ENCODE measurements around the gene M1AP.

Gene M1AP

DNA sequence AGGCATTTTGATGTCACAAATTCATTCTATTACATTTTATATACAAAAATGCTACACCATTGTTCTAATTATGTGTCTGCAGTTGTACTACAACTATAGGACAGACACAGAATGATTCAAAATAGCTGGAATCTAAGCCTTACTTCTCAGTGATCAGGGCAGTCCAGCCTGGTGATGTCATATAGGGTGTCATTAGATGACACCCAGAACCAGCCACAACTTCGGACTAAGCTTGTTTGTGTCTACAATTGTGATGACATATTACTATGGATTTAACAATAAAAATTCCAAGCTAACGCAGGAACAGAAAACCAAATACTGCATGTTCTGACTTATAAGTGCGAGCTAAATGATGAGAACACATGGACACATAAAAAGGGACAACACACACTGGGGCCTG is 31.0 kb downstream of the M1AP start:
- H3K4me3 ChIP-seq (ENCODE audit: low read depth, low read length) = no peak overlapping the region
- TF ChIP-seq, protein P1, sequence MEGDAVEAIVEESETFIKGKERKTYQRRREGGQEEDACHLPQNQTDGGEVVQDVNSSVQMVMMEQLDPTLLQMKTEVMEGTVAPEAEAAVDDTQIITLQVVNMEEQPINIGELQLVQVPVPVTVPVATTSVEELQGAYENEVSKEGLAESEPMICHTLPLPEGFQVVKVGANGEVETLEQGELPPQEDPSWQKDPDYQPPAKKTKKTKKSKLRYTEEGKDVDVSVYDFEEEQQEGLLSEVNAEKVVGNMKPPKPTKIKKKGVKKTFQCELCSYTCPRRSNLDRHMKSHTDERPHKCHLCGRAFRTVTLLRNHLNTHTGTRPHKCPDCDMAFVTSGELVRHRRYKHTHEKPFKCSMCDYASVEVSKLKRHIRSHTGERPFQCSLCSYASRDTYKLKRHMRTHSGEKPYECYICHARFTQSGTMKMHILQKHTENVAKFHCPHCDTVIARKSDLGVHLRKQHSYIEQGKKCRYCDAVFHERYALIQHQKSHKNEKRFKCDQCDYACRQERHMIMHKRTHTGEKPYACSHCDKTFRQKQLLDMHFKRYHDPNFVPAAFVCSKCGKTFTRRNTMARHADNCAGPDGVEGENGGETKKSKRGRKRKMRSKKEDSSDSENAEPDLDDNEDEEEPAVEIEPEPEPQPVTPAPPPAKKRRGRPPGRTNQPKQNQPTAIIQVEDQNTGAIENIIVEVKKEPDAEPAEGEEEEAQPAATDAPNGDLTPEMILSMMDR (IDR thresholded peaks at IDR 0.05; ENCODE audit: low read depth, low read length) = no peak
- DNase-seq = no peak
- H3K4me1 ChIP-seq = no peaks in the 10 kb centered on the region
- no peaks in the 10 kb centered on the region for H3K9me3 ChIP-seq
- H3K36me3 ChIP-seq = no peaks in the 10 kb centered on the region
- peaks cover 11% of the 10 kb centered on the region for H3K27me3 ChIP-seq

DNA sequence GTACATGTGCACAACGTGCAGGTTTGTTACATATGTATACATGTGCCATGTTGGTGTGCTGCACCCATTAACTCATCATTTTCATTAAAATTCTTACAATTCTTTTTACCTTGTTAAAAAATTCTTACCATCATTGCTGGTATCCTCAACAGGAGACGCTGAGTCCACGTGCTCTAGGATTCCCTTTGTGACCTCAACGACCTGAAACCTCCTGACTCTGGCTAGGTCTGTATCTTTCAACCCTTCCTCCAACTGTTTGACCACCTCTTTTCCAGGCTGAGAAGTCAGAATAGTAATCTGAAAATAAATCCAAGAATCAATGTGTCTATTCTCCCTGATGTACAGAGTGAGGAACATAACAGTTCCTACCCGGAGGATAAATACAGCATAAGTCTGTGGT is 41.2 kb downstream of the M1AP start:
- Histone ChIP-seq H3K27me3 (no peaks in the 10 kb centered on the region), H3K9me3 (no peaks in the 10 kb centered on the region), H3K4me1 (no peaks in the 10 kb centered on the region), H3K36me3 (no peaks in the 10 kb centered on the region), H3K4me3 (ENCODE audit: low read depth, low read length) (no peak overlapping the region)
- TF ChIP-seq, protein P1 (IDR thresholded peaks at IDR 0.05; ENCODE audit: low read depth, low read length) = no peak
- DNase-seq = no peak

- no peaks in the 10 kb centered on the region for H3K9me3 ChIP-seq
- no peak overlapping the region for H3K4me3 ChIP-seq (ENCODE audit: low read depth, low read length)
- no peaks in the 10 kb centered on the region for H3K36me3 ChIP-seq
- no peaks in the 10 kb centered on the region for H3K4me1 ChIP-seq
- DNase-seq = no peak
- TF ChIP-seq, protein P1 (IDR thresholded peaks at IDR 0.05; ENCODE audit: low read depth, low read length) = no peak
- H3K27me3 ChIP-seq = no peaks in the 10 kb centered on the region
Observed at GRCh38 chr2:74603282-74604000, 44.7 kb downstream of the M1AP start.

DNA sequence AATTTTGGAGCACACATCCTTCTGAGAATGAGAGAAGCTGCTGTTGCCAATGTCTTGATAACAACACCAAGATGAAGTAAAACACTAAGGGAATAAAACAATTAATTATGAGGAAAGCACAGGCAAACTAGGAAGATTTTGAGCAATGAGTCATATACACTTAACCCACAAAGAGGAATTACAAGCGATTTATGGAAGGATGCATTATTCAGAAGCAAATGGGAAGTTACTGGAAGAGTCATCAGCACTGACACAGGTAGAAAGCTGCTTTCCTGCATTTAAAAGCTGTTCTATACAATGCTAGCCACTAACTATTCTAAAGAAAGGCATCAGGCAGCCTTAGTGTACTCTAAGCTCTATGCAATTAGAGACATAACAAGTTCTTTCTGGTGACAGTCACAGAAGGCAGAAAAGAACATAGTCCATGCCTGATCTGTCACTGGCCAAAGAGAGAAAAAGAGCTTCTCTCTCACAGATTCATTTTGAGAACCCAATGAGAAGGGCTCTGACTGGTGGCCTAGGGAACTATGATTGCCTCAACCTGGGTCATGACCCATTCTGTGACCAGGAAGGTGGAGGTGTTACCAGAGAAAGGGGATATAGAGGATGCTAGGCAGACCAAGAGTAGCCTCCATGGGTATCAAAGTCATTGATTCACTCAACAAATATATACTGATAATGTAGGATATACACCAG is 45.4 kb downstream of the M1AP start:
- no peaks in the 10 kb centered on the region for H3K27me3 ChIP-seq
- no peaks in the 10 kb centered on the region for H3K4me1 ChIP-seq
- TF ChIP-seq, protein P1 (IDR thresholded peaks at IDR 0.05; ENCODE audit: low read depth, low read length) = no peak
- no peaks in the 10 kb centered on the region for H3K36me3 ChIP-seq
- no peaks in the 10 kb centered on the region for H3K9me3 ChIP-seq
- no peak overlapping the region for H3K4me3 ChIP-seq (ENCODE audit: low read depth, low read length)
- no peak for DNase-seq

- Histone ChIP-seq H3K27me3 (no peaks in the 10 kb centered on the region), H3K4me3 (ENCODE audit: low read depth, low read length) (no peak overlapping the region), H3K9me3 (no peaks in the 10 kb centered on the region), H3K4me1 (no peaks in the 10 kb centered on the region), H3K36me3 (no peaks in the 10 kb centered on the region)
- TF ChIP-seq, protein P1 (IDR thresholded peaks at IDR 0.05; ENCODE audit: low read depth, low read length) = no peak
- DNase-seq = no peak
Observed at GRCh38 chr2:74599676-74600075, 48.5 kb downstream of the M1AP start.

DNA sequence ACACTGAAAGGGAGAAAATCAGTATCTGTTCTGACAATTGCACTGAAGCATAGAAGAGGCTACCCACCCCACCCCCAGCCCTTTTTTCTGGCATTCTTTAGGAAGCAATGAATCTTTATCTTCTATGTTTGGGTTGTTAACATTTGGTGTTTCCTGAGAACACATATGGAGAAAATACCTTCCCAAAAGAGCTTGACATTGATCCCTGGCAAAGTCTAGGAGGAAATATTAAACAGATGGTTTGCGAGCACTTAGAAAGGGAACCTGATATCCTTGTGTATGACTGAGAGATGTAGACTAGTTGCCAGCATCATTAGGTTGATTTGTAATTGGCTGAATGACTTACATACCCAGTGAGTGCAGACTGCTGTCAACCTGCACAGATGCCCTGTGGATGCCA is 50.7 kb downstream of the M1AP start:
- Histone ChIP-seq H3K9me3 (no peaks in the 10 kb centered on the region), H3K4me1 (no peaks in the 10 kb centered on the region), H3K27me3 (no peaks in the 10 kb centered on the region), H3K4me3 (ENCODE audit: low read depth, low read length) (no peak overlapping the region), H3K36me3 (no peaks in the 10 kb centered on the region)
- TF ChIP-seq, protein P1 (IDR thresholded peaks at IDR 0.05; ENCODE audit: low read depth, low read length) = no peak
- no peak for DNase-seq

Data from BE2C (cell line).